ENCODE data around the gene XYLB. TPM values are rescaled to one million over a fixed set of nuclear protein-coding genes. Genes with fewer than 3 reads are reported as not detected.

XYLB gene
- total RNA-seq, 1 experiment from 2014 or later = 6.6 TPM

DNA sequence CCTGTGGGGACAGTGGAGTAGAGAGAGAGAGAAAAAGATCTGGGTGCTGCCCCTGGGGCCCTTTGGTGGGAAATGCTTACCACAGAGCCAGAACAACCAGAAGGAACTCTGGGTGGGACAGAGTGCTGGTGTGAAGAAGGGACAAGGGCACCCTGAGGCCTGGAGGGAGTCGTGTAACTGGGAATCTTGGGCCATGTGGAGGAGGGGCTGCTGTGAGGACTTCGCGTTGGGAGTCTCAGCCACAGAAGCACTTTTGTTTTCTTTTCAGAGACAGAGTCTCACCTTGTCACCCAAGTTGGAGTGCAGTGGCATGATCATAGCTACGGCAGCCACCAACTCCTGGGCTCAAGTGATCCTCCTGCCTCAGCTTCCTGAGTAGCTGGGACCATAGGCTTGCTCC lies 24.3 kb downstream of the XYLB start:
- in situ Hi-C loops (cut with HindIII; ENCODE audit: low pct_unique_long_range_greater_than_20kb, low sequenced_read_pairs) = no loop called here
- Histone ChIP-seq H3K36me3 (ENCODE audit: control insufficient read depth, insufficient read depth, low read length) (no peaks in the 10 kb centered on the region), H3K27ac (ENCODE audit: low read length) (no peak overlapping the region), H3K9me3 (ENCODE audit: control insufficient read depth, insufficient read depth, low read depth, low read length) (no peaks in the 10 kb centered on the region), H3K4me3 (ENCODE audit: low read depth in 2 of 2, low read length in 2 of 2) (no peak overlapping the region), H3K27me3 (ENCODE audit: control insufficient read depth, insufficient read depth, low read length) (no peaks in the 10 kb centered on the region), H3K4me1 (ENCODE audit: control insufficient read depth, insufficient read depth, low read length) (no peaks in the 10 kb centered on the region)
- intact Hi-C loops (cut with micrococcal nuclease; ENCODE audit: unreplicated experiment) = no loop called here
- TF ChIP-seq, protein P1, sequence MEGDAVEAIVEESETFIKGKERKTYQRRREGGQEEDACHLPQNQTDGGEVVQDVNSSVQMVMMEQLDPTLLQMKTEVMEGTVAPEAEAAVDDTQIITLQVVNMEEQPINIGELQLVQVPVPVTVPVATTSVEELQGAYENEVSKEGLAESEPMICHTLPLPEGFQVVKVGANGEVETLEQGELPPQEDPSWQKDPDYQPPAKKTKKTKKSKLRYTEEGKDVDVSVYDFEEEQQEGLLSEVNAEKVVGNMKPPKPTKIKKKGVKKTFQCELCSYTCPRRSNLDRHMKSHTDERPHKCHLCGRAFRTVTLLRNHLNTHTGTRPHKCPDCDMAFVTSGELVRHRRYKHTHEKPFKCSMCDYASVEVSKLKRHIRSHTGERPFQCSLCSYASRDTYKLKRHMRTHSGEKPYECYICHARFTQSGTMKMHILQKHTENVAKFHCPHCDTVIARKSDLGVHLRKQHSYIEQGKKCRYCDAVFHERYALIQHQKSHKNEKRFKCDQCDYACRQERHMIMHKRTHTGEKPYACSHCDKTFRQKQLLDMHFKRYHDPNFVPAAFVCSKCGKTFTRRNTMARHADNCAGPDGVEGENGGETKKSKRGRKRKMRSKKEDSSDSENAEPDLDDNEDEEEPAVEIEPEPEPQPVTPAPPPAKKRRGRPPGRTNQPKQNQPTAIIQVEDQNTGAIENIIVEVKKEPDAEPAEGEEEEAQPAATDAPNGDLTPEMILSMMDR (IDR thresholded peaks at IDR 0.05) = no peak
- no peak for TF ChIP-seq SIN3A (IDR thresholded peaks at IDR 0.05; ENCODE audit: borderline replicate concordance, insufficient read depth, low read depth, low read length)
- TF ChIP-seq, protein P2, sequence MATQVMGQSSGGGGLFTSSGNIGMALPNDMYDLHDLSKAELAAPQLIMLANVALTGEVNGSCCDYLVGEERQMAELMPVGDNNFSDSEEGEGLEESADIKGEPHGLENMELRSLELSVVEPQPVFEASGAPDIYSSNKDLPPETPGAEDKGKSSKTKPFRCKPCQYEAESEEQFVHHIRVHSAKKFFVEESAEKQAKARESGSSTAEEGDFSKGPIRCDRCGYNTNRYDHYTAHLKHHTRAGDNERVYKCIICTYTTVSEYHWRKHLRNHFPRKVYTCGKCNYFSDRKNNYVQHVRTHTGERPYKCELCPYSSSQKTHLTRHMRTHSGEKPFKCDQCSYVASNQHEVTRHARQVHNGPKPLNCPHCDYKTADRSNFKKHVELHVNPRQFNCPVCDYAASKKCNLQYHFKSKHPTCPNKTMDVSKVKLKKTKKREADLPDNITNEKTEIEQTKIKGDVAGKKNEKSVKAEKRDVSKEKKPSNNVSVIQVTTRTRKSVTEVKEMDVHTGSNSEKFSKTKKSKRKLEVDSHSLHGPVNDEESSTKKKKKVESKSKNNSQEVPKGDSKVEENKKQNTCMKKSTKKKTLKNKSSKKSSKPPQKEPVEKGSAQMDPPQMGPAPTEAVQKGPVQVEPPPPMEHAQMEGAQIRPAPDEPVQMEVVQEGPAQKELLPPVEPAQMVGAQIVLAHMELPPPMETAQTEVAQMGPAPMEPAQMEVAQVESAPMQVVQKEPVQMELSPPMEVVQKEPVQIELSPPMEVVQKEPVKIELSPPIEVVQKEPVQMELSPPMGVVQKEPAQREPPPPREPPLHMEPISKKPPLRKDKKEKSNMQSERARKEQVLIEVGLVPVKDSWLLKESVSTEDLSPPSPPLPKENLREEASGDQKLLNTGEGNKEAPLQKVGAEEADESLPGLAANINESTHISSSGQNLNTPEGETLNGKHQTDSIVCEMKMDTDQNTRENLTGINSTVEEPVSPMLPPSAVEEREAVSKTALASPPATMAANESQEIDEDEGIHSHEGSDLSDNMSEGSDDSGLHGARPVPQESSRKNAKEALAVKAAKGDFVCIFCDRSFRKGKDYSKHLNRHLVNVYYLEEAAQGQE (IDR thresholded peaks at IDR 0.05; ENCODE audit: insufficient read depth in 1 of 2, low read depth in 2 of 2, low read length in 1 of 2) = no peak
- TF ChIP-seq POLR2AphosphoS5 (IDR thresholded peaks at IDR 0.05; ENCODE audit: low read depth, low read length) = no peak
- TF ChIP-seq TCF7L2 (IDR thresholded peaks at IDR 0.05; ENCODE audit: low read depth, low read length) = no peak
- no peak for ATAC-seq
- no peak for DNase-seq (ENCODE audit: low read depth, low spot score)
- POLR2A ChIA-PET = no interaction called here
- BruUV-seq (replicated peaks) = no TSS peak
- CTCF ChIA-PET = no interaction called here

DNA sequence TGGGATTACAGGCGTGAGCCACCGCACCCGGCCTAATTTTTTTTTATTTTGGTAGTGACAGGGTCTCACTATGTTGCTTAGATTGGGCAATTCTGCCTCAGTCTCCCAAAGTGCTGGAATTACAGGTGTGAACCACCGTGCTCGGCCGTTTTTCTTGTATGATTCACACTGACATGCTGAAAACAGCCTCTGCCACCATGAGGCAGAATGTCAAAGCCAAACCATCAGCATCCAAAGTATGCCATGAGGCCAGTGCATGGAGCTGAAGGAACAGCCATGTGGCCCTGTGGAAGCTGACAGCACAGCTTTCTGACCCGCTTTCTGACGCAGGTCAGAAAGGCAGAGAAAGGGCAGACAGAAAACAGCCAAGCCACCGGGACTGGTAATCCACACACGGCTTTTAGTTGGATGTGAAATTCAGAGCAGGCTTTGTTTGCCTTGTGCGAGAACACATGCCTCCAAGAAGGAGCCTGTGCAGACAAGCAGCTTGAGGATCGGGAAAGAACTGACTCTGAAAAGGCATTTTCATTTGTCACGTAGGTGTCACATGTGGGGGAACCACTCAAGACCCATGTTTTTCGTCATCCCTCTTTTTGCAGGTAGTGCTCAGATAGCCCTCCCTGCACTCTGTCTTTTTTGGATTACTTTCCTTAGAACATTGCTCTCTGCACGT lies 25.1 kb downstream of the XYLB start:
- H3K27me3 ChIP-seq (ENCODE audit: control insufficient read depth, insufficient read depth, low read length) = no peaks in the 10 kb centered on the region
- H3K27ac ChIP-seq (ENCODE audit: low read length) = no peak overlapping the region
- TF ChIP-seq, protein P1 (IDR thresholded peaks at IDR 0.05) = no peak
- TF ChIP-seq SIN3A (IDR thresholded peaks at IDR 0.05; ENCODE audit: borderline replicate concordance, insufficient read depth, low read depth, low read length) (no peak), TCF7L2 (IDR thresholded peaks at IDR 0.05; ENCODE audit: low read depth, low read length) (no peak), POLR2AphosphoS5 (IDR thresholded peaks at IDR 0.05; ENCODE audit: low read depth, low read length) (no peak)
- TF ChIP-seq, protein P2 (IDR thresholded peaks at IDR 0.05; ENCODE audit: insufficient read depth in 1 of 2, low read depth in 2 of 2, low read length in 1 of 2) = no peak
- H3K4me3 ChIP-seq (ENCODE audit: low read depth in 2 of 2, low read length in 2 of 2) = no peak overlapping the region
- BruUV-seq (replicated peaks) = no TSS peak
- intact Hi-C loops (cut with micrococcal nuclease; ENCODE audit: unreplicated experiment) (no loop called here), in situ Hi-C loops (cut with HindIII; ENCODE audit: low pct_unique_long_range_greater_than_20kb, low sequenced_read_pairs) (no loop called here)
- CTCF ChIA-PET = no interaction called here
- H3K36me3 ChIP-seq (ENCODE audit: control insufficient read depth, insufficient read depth, low read length) = no peaks in the 10 kb centered on the region
- DNase-seq (ENCODE audit: low read depth, low spot score) = no peak
- POLR2A ChIA-PET = interaction anchor here (0.7 kb wide), 1 partner anchor 9 kb away, joined by 3 read pairs; no protein-coding TSS in a partner anchor
- no peaks in the 10 kb centered on the region for H3K4me1 ChIP-seq (ENCODE audit: control insufficient read depth, insufficient read depth, low read length)
- ATAC-seq = no peak
- no peaks in the 10 kb centered on the region for H3K9me3 ChIP-seq (ENCODE audit: control insufficient read depth, insufficient read depth, low read depth, low read length)

Data from Panc1 (cell line).